ENCODE results near the gene DLL4.

The DLL4 gene

GRCh38 chr15:40955930-40956540 is 26.9 kb downstream of the DLL4 start:
- TF ChIP-seq ZFX (IDR thresholded peaks at IDR 0.05) (no peak), CTCF (conservative IDR thresholded peaks at IDR 0.05) (no peak)
- H3K27ac ChIP-seq, result no peak overlapping the region

GRCh38 chr15:40956541-40956982 is 27.4 kb downstream of the DLL4 start:
- H3K27ac ChIP-seq, result no peak overlapping the region
- TF ChIP-seq CTCF (conservative IDR thresholded peaks at IDR 0.05) (no peak), ZFX (IDR thresholded peaks at IDR 0.05) (no peak)

GRCh38 chr15:40957041-40957555 is 28.0 kb downstream of the DLL4 start:
- H3K27ac ChIP-seq, result peak overlapping the region; percentile 7
- TF ChIP-seq CTCF (conservative IDR thresholded peaks at IDR 0.05) (no peak), ZFX (IDR thresholded peaks at IDR 0.05) (no peak)

- TF ChIP-seq CTCF (conservative IDR thresholded peaks at IDR 0.05) (no peak), ZFX (IDR thresholded peaks at IDR 0.05) (no peak)
- H3K27ac ChIP-seq, result peak overlapping the region; percentile 16
Measured at GRCh38 chr15:40957581-40958051, 28.5 kb downstream of the DLL4 start.

- H3K27ac ChIP-seq, result peak overlapping the region; percentile 16
- TF ChIP-seq ZFX (IDR thresholded peaks at IDR 0.05) (no peak), CTCF (conservative IDR thresholded peaks at IDR 0.05) (no peak)
Measured at GRCh38 chr15:40958146-40958545, 29.0 kb downstream of the DLL4 start.

- TF ChIP-seq ZFX (IDR thresholded peaks at IDR 0.05), result no peak
- TF ChIP-seq CTCF (conservative IDR thresholded peaks at IDR 0.05), result no peak
- no peak overlapping the region for H3K27ac ChIP-seq
Measured at GRCh38 chr15:40958723-40959122, 29.6 kb downstream of the DLL4 start.

- no peak for TF ChIP-seq CTCF (conservative IDR thresholded peaks at IDR 0.05)
- no peak for TF ChIP-seq ZFX (IDR thresholded peaks at IDR 0.05)
- H3K27ac ChIP-seq, result no peak overlapping the region
Measured at GRCh38 chr15:40959331-40960141, 30.4 kb downstream of the DLL4 start.

All from C4-2B (cell line).